Loucy (cell line): ENCODE results near the gene GCNT2.

Experiments
- EZH2phosphoT487 ChIP-seq: fragments of 200-600 bp; IDR thresholded peaks from 2 replicates; pipeline ENCODE4 v1.6.1; 2018; ENCODE audit warnings: antibody characterized with exemption, mild to moderate bottlenecking, moderate library complexity, borderline replicate concordance
- TF ChIP-seq, protein P1 (sequence below): fragments of 200-600 bp; sonication (generic); conservative IDR thresholded peaks from 2 replicates; pipeline ENCODE4 v1.5.1; 2014; ENCODE audit warnings: mild to moderate bottlenecking, antibody characterized with exemption, low read length

DNA sequence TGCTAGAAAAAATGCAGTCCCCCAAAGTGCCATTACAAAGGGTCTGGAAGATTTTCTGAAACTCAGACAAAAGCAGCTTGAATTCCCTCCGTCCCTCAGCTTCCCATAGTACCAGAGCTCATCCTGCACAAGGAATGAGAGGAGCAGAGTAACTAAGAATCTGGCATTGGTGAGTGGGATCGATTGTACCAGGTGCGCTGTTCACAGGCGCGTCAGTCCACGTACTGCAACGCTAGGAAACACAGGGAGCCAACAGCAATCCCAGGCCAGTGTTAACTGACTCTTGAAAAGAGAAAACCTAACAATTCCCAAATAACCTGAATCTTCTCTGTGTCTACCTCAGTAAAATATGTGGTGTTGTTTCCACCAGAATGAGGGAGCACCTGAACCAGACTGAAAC, 77.9 kb downstream of the GCNT2 start:
- TF ChIP-seq, protein P1, sequence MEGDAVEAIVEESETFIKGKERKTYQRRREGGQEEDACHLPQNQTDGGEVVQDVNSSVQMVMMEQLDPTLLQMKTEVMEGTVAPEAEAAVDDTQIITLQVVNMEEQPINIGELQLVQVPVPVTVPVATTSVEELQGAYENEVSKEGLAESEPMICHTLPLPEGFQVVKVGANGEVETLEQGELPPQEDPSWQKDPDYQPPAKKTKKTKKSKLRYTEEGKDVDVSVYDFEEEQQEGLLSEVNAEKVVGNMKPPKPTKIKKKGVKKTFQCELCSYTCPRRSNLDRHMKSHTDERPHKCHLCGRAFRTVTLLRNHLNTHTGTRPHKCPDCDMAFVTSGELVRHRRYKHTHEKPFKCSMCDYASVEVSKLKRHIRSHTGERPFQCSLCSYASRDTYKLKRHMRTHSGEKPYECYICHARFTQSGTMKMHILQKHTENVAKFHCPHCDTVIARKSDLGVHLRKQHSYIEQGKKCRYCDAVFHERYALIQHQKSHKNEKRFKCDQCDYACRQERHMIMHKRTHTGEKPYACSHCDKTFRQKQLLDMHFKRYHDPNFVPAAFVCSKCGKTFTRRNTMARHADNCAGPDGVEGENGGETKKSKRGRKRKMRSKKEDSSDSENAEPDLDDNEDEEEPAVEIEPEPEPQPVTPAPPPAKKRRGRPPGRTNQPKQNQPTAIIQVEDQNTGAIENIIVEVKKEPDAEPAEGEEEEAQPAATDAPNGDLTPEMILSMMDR = no peak
- no peak for TF ChIP-seq EZH2phosphoT487
